GM18861 (cell line): ENCODE results near the gene KCNG4.

ENCODE experiments used
- ATAC-seq: cut with Tn5 transposase; IDR thresholded peaks from one replicate; pipeline ENCODE4 v1.9.1; 2021; ENCODE audit not compliant: unreplicated experiment

Gene KCNG4

GRCh38 chr16:84239909-84240308 lies at the start of gene KCNG4:
KCNG4 (minus strand) TSS chr16:84240012; CDS start chr16:84237485, 2,527 bp downstream.
- no peak for ATAC-seq

- ATAC-seq, result no peak
These were observed 49.1 kb upstream of the KCNG4 start for GRCh38 chr16:84288902-84289301.

GRCh38 chr16:84286578-84287240 lies 46.9 kb upstream of the KCNG4 start:
- no peak for ATAC-seq

- ATAC-seq, result no peak
These were observed 44.4 kb upstream of the KCNG4 start for GRCh38 chr16:84284154-84284722.

GRCh38 chr16:84283314-84284153 lies 43.7 kb upstream of the KCNG4 start:
- ATAC-seq, result no peak

GRCh38 chr16:84282533-84282932 lies 42.7 kb upstream of the KCNG4 start:
- no peak for ATAC-seq

GRCh38 chr16:84281074-84281473 lies 41.3 kb upstream of the KCNG4 start:
- ATAC-seq, result no peak

- ATAC-seq, result no peak
These were observed 40.1 kb upstream of the KCNG4 start for GRCh38 chr16:84279881-84280280.

GRCh38 chr16:84278968-84279367 lies 39.2 kb upstream of the KCNG4 start:
- ATAC-seq, result no peak

GRCh38 chr16:84278333-84278732 lies 38.5 kb upstream of the KCNG4 start:
- ATAC-seq, result no peak

- no peak for ATAC-seq
These were observed 37.5 kb upstream of the KCNG4 start for GRCh38 chr16:84277244-84277823.

GRCh38 chr16:84275585-84276151 lies 35.9 kb upstream of the KCNG4 start:
- ATAC-seq, result no peak

GRCh38 chr16:84274515-84274914 lies 34.7 kb upstream of the KCNG4 start:
- no peak for ATAC-seq

- no peak for ATAC-seq
These were observed 33.0 kb upstream of the KCNG4 start for GRCh38 chr16:84272740-84273320.

GRCh38 chr16:84271866-84272265 lies 32.1 kb upstream of the KCNG4 start:
- no peak for ATAC-seq

GRCh38 chr16:84271037-84271436 lies 31.2 kb upstream of the KCNG4 start:
- ATAC-seq, result no peak

- no peak for ATAC-seq
These were observed 30.7 kb upstream of the KCNG4 start for GRCh38 chr16:84270531-84270930.

- ATAC-seq, result no peak
These were observed 30.3 kb upstream of the KCNG4 start for GRCh38 chr16:84270071-84270470.

- no peak for ATAC-seq
These were observed 28.7 kb upstream of the KCNG4 start for GRCh38 chr16:84268291-84269040.

GRCh38 chr16:84267380-84267779 lies 27.6 kb upstream of the KCNG4 start:
- no peak for ATAC-seq
